GM19025 (cell line): ENCODE results near the gene GATD1.
"Not testable (repeated sequence)": the region's sequence is repeated elsewhere in the genome, so short reads cannot be mapped to it uniquely, and the experiment has no call there.

Experiments
- ATAC-seq: cut with Tn5 transposase; IDR thresholded peaks from one replicate; pipeline ENCODE4 v1.9.1; 2021; ENCODE audit warnings: mild to moderate bottlenecking, low read depth, moderate library complexity; ENCODE audit not compliant: unreplicated experiment

The GATD1 gene

GRCh38 chr11:765025-765801, 12.1 kb downstream of the GATD1 start:
- ATAC-seq = no peak

- ATAC-seq = no peak
These were observed 12.8 kb downstream of the GATD1 start for GRCh38 chr11:764322-765024.

DNA sequence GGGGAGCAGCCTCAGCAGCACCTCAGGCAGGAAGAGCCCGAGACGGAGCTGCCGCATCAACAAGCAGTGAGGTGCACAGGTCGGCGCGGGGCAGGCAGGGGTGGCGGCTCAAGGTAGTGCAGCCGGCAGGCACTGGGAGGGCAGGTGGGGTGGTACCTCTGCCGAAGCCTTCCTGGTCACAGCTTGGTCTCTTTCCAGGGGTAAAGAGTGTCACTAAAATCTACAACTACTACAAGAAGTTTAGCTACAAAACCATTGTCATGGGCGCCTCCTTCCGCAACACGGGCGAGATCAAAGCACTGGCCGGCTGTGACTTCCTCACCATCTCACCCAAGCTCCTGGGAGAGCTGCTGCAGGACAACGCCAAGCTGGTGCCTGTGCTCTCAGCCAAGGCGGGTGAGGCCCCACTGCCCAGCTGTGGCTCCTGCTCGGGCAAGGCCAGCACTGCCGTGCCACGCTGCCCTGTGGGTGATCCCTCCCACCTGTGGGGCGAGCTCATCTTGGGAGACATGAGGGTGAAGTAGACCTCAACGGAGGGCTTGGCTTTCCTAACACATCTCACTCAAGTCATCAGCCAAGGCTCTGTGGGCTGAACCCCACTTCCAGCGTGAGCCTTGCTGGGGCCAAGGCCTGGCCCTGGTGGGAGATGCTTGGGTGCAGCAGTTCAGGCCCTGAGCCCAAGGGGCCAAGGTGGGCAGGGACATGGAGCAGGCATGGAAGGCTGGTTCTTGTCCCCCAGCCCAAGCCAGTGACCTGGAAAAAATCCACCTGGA, 13.6 kb downstream of the GATD1 start:
- ATAC-seq = no peak

DNA sequence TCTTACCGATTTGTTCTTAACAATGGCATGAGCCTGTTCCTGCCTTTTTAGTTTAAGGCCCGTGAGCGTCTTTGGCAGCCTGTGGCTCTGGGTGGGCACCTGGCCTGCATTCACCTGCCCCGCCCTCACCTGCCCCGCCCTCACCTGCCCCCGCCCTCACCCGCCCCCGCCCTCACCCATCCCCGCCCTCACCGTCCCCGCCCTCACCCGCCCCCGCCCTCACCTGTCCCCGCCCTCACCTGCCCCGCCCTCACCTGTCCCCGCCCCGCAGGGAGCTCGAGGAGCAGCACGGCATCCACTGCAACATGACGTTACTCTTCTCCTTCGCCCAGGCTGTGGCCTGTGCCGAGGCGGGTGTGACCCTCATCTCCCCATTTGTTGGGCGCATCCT, 14.2 kb downstream of the GATD1 start:
- no peak for ATAC-seq

- ATAC-seq = no peak
These were observed 14.7 kb downstream of the GATD1 start for GRCh38 chr11:762421-763072.

DNA sequence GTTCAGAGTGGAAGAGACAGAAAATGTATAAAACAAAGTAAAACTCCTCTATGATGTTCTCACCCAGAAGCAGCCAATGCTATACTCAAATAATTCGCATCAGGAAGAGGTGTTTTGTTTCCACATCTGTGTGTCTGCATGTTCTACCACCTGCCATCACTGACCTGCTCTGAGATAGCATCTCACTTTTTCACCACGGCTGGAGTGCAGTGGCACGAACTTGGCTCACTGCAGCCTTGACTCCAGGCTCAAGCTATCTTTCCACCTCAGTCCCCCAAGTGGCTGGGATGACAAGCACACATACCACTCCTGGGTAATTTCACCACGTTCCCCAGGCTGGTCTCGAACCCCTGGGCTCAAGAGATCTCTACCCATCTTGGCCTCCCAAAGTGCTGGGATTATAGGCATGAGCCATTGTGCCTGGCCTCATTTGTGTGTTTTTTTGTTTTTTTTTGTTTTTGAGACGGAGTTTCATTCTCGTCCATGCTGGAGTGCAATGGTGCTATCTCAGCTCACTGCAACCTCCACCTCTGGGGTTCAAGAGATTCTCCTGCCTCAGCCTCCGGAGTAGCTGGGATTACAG, 15.7 kb downstream of the GATD1 start:
- no peak for ATAC-seq

DNA sequence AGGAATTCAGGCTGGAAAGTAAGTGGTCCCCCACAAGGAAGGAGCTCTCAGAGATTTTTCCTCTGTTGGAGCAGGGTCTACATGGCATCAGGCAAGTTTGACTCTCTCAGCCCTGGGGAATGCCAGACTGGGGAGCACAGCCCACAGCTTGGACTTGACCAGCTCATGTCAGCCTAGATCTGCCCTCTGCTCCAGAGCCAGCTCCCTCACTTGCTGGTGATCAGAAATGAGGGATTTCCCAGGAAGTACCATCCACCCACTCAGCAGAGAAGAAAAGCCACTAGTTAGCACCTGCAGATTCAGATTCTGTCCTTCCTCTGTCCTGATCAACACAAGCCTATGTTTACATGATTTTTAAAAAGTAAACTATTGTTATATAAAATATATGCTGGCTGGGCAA, 17.1 kb downstream of the GATD1 start:
- no peak for ATAC-seq

- no peak for ATAC-seq
These were observed 27.6 kb downstream of the GATD1 start for GRCh38 chr11:749731-750130.

DNA sequence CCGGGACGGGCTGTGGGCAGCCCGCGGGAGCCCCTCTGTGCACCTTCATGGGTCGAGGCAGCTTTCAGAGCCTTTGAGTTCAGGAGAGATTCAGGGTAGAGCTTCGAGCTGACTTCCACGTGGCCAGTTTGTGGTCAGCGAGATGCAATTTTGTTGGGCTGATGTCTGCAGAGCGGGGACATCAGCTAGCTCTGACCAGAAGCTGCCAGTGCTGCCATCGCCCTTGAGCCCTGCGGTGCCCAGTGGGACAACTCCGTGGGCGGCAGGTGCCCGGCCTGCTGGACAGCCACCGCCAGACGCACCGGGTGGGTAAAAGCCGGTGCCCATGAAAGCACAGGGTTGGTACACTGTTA, 29.3 kb downstream of the GATD1 start:
- ATAC-seq = no peak

DNA sequence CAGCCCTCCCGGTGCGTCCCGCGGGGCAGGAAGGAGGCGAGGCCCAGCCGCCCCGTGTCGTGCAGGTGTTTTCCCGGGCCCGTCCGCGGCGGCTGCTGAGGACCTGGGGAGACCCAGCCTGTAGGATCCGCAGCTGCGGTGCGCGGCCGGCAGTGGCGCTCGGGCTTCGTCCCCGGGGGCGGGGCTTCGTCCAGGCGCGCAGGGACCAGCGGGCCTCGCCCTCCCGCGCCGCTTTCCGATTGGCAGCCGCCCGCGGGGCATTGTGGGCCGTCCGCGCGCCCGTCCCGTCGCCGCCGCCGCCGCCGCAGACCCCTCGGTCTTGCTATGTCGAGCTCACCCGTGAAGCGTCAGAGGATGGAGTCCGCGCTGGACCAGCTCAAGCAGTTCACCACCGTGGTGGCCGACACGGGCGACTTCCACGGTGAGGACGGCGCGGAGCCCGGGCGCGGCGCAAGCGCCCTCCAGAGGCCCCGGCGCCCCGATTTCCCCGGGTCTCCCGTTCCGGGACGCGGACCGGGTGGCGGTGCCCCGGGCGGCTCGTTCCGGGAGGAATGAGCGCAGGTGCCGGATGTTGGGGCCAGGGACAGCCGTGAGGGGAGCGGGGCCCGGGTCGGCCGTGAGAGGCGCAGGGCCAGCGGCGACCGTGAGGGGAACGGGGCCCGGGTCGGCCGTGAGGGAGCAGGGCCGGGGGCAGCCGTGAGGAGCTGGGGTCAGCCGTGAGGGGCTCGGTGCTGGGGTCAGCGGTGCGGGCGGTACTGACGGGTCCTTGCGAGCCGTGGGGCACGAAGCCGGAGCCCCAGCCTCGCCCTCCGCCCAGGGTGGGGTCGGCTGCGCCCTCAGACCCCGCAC, 29.9 kb downstream of the GATD1 start, which contains the start of gene TALDO1:
TALDO1 (plus strand) TSS at position 307 of the 849 bp plus-strand sequence; CDS start at position 325, 18 bp downstream.
- ATAC-seq = peak; percentile 94

DNA sequence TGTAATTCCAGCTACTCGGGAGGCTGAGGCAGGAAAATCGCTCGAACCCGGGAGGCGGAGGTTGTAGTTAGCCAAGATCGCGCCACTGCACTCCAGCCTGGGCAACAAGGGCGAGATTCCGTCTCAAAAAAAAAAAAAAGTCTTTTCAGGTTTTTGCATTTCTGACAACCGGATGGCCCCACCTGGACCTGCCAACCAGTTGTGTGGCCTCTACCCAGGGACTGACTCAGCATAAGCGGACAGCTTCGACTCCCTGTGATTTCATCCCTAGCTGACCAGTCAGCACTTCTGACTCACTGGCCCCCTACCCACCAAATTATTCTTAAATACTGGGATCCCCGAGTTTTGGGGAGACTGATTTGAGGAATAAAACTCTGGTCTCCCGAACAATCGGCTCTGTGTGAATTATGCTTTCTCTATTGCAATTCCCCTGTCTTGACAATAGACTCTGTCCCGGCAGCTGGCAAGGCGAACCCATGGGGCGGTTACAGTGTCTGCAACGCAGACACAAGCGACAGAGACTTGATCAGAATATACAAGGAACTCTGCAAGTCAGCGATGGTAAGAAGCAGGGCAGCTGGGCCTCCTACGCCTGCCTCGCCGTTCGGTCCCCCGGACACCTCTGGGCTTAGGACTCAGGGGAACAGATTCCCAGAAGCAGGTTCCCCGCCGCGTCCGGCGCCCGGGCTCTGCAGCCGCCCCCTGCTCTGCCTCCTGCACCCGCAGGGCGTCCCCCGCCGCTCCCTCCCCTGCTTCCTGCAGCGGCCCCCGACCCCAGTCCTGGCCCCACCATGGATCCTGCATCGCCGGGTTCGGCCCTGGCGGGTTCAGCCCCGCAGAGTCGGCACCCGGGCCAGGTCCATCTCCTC, 30.8 kb downstream of the GATD1 start:
- no peak for ATAC-seq

DNA sequence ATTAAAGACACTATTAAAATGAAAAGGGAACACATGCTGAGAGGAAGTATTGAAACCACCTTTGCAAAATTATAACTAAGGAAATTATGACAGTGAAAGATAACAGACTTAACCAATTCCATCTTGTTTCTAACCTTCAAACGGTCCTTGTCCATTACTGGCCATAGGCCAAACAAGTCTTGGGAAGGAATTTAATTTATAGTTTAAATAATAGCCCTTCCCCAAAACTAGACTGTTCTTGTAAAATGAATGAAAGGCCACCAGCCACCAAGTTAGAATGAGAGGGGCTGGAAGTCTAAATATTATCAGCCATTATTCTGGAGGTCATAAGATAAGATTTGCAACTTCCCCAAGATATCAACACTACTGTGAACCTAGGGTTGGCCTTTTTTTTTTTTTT, 31.9 kb downstream of the GATD1 start:
- no peak for ATAC-seq

- no peak for ATAC-seq
These were observed 34.6 kb downstream of the GATD1 start for GRCh38 chr11:742571-743201.

DNA sequence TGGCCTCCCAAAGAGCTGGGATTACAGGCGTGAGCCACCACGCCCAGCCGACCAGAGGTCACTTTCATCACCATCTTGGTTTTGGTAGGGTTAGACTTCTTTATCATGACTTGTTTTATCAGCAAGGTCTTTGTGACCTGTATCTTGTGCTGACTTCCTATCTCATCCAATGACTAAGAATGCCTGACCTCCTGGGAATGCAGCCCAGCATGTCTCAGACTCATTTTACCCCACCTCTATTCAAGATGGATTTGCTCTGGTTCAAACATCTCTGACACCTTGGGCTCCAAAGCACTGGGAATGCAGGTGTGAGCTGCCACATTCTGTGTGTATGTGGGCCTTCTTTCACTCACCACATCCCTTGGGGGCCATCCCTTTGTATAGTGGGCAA, 35.1 kb downstream of the GATD1 start:
- ATAC-seq = no peak

GRCh38 chr11:737899-738298, 39.4 kb downstream of the GATD1 start:
- ATAC-seq = not testable (repeated sequence)

- ATAC-seq = no peak
These were observed 39.9 kb downstream of the GATD1 start for GRCh38 chr11:737366-737765.

- ATAC-seq = not testable (repeated sequence)
These were observed 42.7 kb downstream of the GATD1 start for GRCh38 chr11:734541-734940.

DNA sequence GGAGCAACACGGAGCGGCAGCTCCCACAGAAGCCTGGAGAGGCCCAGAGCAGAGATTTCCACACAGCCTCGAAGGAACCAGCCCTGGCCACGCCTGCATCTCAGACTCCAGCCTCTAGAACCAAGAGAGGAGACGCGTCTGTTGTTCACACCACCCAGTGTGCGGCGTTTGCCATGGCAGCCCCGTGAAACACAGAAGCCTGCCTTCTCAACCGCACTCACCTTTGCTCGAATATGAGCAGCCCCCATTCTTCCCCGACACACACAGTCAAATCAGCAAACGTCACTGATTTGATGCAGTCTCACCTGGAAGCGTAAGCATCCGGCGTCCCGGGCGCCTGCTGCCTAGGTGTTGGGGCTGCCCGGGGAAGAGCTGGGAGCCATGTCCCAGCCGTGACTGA, 44.2 kb downstream of the GATD1 start:
- no peak for ATAC-seq
